GM12874 (cell line): ENCODE results near the gene COLEC12.

Experiments
- TF ChIP-seq, protein P1 (sequence below): IDR thresholded peaks from 2 replicates; pipeline ENCODE4 v1.5.1; 2011; ENCODE audit warnings: low read depth, mild to moderate bottlenecking, control low read depth, low read length, moderate library complexity; ENCODE audit not compliant: insufficient read depth

COLEC12 gene

DNA sequence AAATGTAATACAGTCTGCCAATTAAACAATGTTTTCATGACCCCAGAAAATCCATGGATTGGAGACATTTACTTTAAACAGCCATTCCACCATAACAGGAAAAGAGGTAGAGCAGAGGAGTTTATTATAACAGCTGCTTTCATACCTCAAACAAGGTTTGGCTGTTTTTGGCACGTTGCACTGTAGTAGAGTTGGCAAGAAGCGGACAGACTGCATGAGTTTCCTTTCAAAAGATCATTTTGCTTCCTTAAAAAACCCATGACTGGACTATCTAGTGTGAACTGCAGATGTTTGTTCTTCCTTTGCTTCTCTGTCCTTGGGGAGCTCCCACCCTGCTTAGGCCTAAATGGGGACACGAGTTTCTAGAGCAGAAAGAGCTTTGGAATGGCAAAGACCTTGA lies 124.2 kb downstream of the COLEC12 start:
- TF ChIP-seq, protein P1, sequence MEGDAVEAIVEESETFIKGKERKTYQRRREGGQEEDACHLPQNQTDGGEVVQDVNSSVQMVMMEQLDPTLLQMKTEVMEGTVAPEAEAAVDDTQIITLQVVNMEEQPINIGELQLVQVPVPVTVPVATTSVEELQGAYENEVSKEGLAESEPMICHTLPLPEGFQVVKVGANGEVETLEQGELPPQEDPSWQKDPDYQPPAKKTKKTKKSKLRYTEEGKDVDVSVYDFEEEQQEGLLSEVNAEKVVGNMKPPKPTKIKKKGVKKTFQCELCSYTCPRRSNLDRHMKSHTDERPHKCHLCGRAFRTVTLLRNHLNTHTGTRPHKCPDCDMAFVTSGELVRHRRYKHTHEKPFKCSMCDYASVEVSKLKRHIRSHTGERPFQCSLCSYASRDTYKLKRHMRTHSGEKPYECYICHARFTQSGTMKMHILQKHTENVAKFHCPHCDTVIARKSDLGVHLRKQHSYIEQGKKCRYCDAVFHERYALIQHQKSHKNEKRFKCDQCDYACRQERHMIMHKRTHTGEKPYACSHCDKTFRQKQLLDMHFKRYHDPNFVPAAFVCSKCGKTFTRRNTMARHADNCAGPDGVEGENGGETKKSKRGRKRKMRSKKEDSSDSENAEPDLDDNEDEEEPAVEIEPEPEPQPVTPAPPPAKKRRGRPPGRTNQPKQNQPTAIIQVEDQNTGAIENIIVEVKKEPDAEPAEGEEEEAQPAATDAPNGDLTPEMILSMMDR = no peak

DNA sequence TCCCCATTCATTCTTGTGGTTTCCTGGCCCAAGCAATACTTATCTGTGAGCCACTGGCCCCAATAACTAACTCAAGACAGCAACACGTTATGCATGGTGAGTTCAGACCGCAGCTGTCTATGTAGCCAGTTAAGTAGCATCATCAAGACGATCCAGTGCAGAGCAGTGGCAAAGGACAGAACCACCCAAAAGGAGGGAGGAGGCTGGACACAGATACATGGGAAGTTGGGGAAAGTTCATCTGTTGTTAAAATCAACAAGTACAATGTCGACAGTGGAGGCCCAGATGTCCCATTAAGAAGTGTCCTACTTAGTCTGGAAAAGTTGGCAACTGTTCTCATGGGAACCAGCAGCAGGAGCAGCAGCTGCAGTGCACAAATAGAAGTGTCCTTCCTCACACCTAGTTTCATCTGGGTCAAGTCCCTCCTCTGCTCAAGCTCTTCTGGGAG lies 125.8 kb downstream of the COLEC12 start:
- TF ChIP-seq, protein P1 = no peak

DNA sequence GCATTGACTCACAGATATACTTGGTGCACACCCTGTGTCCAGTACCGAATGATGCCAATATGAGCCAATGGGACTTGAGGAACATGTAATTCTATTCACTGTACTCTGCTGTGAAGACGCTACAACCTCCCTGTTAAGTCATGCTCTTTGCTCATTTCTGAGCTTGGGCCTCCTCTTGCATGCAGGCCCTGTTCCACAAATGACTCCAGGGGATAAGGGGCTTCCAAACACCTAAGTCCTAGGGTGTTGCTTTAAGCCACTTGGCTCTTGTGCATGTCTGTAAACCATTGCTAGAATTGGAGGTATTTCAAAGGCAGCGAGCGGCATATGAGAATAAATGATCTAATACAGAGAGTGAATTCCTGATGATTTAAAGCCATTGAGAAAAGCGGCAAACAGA lies 126.7 kb downstream of the COLEC12 start:
- TF ChIP-seq, protein P1 = no peak

DNA sequence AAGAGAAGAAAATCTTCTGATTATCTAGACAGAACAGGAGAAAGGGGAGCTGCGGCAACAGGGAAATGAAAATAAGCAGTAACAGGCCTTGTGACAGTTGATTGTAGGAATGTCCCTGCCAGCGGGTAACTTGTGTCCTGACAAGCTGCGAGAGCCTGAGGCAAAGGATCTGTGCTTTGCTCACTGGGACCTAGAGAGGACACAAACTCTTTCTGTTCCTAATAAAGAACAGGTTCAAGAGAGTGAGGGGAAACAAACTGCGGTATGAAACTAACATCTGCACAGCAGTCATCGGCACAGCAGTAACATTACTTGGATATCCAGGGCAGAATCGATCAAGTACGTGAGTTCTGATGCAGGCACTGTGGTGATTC lies 128.9 kb downstream of the COLEC12 start:
- TF ChIP-seq, protein P1 = no peak

DNA sequence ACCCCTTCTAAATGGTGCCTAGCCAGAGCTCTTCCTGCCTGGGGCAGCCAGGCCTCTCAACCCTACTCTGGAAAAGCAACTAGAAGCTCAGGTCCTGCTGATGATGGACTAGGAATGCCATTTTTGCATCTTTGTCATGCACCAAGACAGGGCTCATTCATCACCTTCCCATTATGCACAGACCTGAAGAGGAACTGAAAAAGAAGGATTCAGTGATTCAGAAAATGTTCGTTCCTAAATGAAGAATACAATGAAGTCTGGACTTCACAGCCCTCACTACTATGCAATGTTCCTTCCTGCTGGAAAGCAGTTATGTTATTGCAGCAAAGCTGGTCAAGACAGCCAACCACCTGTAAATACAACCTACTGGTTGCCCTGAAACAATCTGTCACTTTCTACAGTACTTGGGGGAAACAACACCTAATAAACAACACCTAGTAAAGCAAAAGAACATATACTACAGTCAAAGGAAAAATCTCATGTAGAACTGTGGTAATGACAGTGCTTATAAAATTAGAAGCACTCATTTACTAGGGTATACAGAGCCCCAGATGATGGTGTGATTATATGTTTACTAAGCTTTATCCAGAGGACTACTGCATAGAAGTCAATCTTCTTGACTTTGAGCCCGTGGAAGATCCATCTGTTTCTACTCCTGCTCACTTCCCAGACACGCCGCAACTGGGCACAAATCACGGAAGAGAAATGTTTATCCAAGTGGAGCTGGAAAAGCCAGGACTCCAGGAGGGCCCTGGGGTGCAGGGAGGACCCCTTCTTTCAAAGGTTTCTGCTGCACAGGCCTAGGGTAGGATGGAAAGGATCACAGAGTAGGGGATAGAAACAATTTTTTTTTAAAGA lies 129.5 kb downstream of the COLEC12 start:
- TF ChIP-seq, protein P1 = no peak

DNA sequence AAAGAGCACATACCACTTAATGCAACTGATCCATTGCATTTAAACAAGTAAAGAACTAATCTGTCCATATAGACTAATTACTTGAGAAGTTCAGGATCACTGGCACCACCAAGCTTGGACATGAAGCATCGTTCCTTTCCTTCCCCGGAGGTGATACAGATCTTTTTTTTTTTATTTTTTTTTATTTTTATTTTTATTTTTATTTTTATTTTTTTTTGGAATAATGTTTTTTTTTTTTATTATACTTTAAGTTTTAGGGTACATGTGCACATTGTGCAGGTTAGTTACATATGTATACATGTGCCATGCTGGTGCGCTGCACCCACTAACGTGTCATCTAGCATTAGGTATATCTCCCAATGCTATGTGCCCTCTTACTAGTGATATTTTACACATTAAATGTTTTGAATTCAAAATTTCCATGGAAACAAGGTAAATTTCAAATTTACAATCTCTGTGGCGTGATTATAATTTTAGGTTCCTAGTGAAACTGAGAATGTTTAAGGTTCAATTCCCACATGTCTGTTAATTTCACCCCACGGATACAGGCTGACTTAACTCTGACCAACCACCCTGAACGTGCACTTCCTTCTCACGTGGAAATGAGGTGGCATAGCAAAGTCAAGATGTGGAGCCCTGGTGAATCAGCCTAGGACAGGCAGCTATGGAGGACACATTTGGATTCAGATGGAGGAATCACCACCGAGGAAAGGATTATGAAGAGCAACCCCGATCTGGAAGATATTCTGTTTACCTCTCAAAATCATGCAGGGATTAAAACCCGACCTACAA lies 131.1 kb downstream of the COLEC12 start:
- TF ChIP-seq, protein P1 = no peak

DNA sequence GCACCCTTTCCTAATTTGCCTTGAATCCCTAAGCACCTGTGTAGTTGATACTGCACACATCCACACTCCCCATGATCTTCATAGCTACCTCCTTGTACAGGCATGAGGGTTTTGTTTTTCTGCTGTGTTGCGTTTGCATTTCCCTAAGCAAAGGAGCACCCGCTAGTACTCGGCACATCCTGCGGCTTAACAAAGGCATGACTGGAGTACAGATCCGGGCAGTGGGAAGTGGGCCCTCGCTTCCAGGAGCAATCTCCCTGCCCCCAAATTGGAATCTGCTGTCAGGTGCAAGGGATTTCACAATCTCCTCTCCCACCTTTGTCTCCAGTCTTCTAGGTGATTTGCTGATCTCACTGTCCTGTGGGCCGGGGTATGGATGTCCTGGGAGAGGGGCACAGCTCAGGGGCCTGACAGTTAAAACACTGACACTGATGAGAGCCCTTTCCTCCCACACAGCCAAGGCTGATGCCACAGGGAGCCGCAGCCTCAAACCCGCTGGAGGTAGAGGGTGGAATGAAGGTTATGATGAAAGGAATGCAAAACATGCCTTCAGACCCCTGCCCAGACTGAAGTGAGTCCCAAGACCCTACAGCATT lies 133.9 kb downstream of the COLEC12 start:
- TF ChIP-seq, protein P1 = no peak
